Skin of body (tissue), 2 donors: Measurements from ENCODE around the gene MAP2K5. TPM values are rescaled to one million over a fixed set of nuclear protein-coding genes. Genes with fewer than 3 reads are reported as not detected.

Experiments
- DNase-seq: peaks from one replicate; lab custom pipeline; 2025; lab: John Stamatoyannopoulos, UW
- total RNA-seq: library from RNA; depleted of rRNA; stranded (reverse); fragments of >200 nt; gene quantifications from one replicate; pipeline ENCODE4 v1.2.3, GENCODE V29; 2014

The MAP2K5 gene
- total RNA-seq, 1 donor from 2014 or later = 12.2 TPM

DNA sequence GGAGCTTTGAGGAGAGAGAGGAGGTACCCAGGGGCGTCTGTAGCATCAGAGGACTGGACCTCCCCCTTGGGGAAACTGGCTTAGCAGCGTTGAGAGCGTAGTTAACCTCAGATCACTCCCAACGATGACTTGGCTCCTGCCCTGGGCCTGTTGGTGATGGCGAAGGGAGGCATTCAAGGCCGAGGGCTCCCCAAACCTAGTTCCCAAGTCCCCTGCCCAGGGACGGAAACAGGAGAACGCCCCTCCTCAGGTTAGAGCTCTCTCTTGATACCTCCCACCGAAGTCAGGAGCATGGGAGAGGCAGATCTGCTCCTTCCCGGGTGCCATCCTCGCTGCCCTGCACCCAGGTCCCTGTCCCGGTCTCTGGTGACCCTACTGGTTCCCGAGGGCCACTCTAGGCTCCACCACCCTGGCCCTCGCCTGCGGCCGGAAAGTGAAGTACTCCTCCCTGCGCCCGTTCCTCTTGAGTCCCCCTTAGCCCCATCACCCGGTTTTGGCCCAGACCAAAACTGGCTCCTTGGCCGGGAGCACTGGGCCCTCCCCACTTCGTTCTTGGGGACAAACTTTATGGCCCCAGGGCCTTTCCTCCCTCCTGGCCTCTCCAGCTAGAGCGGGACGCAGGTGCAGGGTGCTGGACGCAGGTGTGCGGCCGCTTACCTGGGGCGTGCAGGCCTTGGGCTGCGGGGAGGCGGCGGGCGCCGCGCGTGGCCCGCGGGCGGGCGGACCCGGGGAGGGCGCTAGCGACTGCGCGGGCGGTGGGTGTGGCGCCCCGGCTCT lies 280.2 kb downstream of the MAP2K5 start:
- DNase-seq = no peak

DNA sequence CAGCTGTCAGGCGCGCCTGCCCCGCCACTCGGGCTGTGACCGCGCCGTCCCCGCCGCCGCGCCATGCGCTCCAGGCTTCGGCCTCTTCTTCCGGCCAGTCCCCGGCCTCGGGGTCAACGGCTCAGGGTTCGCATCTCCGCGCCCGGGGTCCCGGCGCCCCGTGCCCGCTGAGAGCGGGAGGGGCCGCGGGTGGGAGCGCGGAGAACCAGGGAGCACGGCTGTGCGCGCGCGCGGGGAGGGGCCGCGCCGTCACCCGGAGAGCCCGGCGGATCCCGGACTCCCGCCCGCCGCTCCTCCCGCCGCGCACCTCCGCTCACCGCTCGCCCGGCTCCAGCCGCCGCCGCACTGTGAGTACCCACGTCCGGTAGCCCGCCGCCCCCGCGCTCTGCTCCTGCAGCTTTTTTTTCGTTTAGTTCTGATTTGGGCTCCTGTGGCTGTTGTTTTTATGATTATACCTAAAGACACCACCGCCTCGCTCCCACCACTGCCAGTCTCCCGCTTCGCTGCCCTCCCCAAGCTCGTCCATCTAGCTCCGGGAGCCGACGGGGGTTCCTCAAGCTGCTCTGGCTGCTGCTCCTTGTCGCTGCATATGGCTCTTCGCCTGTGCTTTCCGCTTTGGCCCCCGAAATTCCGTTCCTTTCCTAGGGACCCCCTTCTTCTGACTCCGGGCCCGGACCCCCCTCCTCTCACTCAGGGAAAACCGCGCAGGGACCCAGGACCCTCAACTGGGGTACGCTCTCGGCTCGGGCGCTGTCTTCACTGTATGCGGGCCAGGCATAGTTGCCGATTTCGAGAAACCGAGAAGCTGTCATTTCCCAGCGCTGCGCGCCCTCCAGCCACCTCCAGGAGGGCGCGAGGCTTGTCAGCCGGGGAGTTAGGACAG lies 281.1 kb downstream of the MAP2K5 start:
- DNase-seq = no peak

GRCh38 chr15:67824197-67824968 lies 281.9 kb downstream of the MAP2K5 start:
- DNase-seq = no peak

DNA sequence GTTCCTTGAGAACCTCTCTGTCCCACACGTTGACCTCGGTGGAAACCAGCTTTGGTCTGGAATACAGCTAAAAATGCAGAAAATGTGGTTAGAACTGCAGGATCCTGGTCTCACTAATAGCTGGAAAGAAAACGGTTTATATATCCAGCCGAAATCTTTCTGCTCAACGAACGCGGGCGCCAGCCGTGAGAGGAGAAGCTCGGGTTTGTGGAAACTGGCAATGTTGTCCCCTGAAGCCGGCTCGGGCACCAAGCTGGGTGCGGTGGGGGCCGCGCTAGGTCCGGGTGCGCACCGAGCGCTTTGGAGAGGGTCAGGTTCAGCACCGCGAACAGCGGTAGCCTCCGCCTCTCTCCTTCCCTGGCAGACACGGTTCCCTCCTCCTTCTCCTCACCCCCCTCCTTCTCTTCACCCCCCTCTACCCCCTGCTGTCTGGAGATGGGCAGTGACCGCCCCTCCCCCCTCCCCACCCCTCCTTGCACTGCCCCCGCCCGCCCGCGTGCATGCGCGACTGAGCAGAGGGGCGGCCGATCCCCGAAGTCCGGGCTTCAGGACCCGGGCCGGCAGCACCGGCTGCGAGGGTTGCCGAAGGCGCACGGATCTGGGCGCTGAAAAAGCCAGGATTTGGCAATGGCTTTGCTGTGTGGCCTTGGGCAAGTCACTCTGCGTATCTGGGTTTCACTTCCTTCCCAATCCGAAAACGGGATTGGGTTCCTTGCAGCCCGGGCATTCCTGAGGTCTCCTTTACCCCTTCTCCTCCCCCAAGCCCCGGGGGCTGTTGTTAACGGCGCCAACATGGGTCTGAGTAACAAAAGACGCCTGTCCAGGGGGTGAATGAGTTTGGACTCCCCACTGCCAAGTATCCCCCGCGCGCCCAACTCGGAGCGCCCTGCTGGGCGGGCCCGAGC lies 282.7 kb downstream of the MAP2K5 start, which contains the start of gene SKOR1:
Gene SKOR1 (plus strand): TSS at position 534 of the 905 bp plus-strand sequence. CDS start 94 bp downstream, at position 628.
- DNase-seq = no peak

DNA sequence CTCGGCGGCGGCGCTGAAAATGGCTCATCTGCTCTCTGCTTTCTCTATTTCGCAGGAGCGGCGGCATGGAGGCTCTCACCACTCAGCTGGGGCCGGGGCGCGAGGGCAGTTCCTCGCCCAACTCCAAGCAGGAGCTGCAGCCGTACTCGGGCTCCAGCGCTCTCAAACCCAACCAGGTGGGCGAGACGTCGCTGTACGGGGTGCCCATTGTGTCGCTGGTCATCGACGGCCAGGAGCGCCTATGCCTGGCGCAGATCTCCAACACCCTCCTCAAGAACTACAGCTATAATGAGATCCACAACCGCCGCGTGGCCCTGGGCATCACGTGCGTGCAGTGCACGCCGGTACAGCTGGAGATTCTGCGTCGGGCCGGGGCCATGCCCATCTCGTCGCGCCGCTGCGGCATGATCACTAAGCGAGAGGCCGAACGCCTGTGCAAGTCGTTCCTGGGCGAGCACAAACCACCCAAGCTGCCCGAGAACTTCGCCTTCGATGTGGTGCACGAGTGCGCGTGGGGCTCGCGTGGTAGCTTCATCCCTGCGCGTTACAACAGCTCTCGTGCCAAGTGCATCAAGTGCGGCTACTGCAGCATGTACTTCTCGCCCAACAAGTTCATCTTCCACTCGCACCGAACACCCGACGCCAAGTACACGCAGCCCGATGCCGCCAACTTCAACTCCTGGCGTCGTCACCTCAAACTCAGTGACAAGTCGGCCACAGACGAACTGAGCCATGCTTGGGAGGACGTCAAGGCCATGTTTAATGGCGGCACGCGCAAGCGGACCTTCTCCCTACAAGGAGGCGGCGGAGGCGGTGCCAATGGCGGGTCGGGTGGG lies 283.6 kb downstream of the MAP2K5 start:
- no peak for DNase-seq

DNA sequence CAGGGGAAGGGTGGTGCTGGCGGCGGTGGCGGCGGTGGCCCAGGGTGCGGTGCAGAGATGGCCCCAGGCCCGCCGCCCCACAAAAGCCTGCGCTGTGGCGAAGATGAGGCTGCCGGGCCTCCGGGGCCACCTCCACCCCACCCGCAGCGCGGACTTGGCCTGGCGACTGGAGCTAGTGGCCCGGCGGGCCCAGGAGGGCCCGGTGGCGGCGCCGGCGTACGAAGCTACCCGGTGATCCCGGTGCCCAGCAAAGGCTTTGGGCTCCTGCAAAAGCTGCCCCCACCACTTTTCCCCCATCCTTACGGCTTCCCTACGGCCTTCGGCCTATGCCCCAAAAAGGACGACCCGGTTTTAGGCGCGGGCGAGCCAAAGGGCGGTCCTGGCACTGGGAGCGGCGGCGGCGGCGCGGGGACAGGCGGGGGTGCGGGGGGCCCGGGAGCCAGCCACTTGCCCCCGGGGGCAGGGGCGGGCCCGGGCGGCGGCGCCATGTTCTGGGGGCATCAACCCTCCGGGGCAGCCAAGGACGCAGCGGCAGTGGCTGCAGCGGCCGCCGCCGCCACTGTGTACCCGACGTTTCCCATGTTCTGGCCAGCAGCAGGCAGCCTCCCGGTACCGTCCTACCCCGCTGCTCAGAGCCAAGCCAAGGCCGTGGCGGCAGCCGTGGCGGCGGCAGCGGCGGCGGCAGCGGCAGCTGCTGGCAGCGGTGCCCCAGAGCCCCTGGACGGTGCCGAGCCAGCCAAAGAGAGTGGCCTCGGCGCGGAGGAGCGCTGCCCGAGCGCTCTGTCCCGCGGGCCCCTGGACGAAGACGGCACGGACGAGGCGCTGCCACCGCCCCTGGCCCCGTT lies 284.4 kb downstream of the MAP2K5 start:
- DNase-seq = no peak

DNA sequence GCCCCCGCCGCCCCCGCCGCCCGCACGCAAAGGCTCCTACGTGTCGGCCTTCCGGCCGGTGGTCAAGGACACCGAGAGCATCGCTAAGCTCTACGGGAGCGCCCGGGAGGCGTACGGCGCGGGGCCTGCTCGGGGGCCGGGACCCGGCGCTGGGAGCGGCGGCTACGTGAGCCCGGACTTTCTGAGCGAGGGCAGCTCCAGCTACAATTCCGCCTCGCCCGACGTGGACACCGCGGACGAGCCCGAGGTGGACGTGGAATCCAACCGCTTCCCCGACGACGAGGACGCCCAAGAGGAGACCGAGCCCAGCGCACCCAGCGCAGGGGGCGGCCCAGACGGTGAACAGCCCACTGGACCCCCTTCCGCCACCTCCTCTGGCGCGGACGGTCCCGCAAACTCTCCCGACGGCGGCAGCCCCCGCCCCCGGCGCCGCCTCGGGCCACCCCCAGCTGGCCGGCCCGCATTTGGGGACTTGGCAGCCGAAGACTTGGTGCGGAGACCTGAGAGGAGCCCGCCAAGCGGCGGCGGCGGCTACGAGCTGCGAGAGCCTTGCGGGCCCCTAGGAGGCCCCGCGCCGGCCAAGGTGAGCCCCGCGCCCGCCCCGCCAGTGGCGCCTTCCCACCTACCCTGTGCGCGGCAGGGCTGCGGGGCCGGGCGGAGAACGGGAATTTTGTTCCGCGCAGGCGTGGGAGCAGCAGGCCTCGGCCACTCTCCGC lies 285.2 kb downstream of the MAP2K5 start:
- no peak for DNase-seq

- DNase-seq = no peak
These were observed 285.9 kb downstream of the MAP2K5 start for GRCh38 chr15:67828278-67828968.

- no peak for DNase-seq
These were observed 286.6 kb downstream of the MAP2K5 start for GRCh38 chr15:67828969-67829646.

- DNase-seq = no peak
These were observed 287.4 kb downstream of the MAP2K5 start for GRCh38 chr15:67829647-67830504.

DNA sequence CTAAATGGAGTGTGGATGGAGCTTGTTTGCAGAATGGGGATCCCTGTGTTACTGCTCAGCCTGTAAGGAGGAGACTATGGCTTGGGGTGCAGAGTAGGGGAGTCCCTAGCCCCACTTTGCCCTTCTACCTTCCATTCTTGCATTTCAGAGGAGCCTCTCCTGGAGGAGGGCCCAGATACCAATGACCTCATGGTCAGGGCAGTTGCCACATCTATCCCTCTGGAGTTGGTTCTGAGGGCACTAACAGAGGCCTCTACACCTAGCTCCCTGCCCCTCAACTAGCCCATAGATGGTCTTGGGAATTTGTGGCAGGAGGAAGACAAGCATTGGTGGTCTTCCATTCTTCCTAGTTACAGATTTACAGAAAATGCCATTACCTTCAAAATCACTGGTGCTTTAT lies 288.9 kb downstream of the MAP2K5 start:
- no peak for DNase-seq

GRCh38 chr15:67832031-67832551 lies 289.6 kb downstream of the MAP2K5 start:
- DNase-seq = no peak

- DNase-seq = no peak
These were observed 290.6 kb downstream of the MAP2K5 start for GRCh38 chr15:67832897-67833709.

- DNase-seq = no peak
These were observed 291.4 kb downstream of the MAP2K5 start for GRCh38 chr15:67833710-67834511.
